Stimulated activated CD8-positive, alpha-beta memory T cell treated with anti-CD3 and anti-CD28 coated beads, Interleukin-7, amount 100 ng/mL, for 24 hours (primary cell): ENCODE results near the gene ADGRL3.

Experiments
- DNase-seq: peaks from one replicate; pipeline ENCODE4 v3.0.0-alpha.2; 2020; ENCODE audit warnings: low read depth

The ADGRL3 gene

GRCh38 chr4:61553557-61554125 lies 353.5 kb downstream of the ADGRL3 start:
- no peak for DNase-seq

GRCh38 chr4:61555789-61556188 lies 355.7 kb downstream of the ADGRL3 start:
- no peak for DNase-seq

- no peak for DNase-seq
These were observed 356.2 kb downstream of the ADGRL3 start for GRCh38 chr4:61556277-61556676.

GRCh38 chr4:61559396-61559795 lies 359.3 kb downstream of the ADGRL3 start:
- no peak for DNase-seq

- DNase-seq = no peak
These were observed 360.9 kb downstream of the ADGRL3 start for GRCh38 chr4:61561028-61561427.

- no peak for DNase-seq
These were observed 371.8 kb downstream of the ADGRL3 start for GRCh38 chr4:61571761-61572559.

GRCh38 chr4:61575796-61576195 lies 375.7 kb downstream of the ADGRL3 start:
- no peak for DNase-seq

- no peak for DNase-seq
These were observed 379.7 kb downstream of the ADGRL3 start for GRCh38 chr4:61579786-61580185.

GRCh38 chr4:61580721-61581377 lies 380.7 kb downstream of the ADGRL3 start:
- DNase-seq = no peak

- DNase-seq = no peak
These were observed 383.6 kb downstream of the ADGRL3 start for GRCh38 chr4:61583696-61584095.

- DNase-seq = no peak
These were observed 388.7 kb downstream of the ADGRL3 start for GRCh38 chr4:61588621-61589402.

GRCh38 chr4:61590881-61591280 lies 390.8 kb downstream of the ADGRL3 start:
- DNase-seq = no peak

GRCh38 chr4:61596606-61597340 lies 396.6 kb downstream of the ADGRL3 start:
- no peak for DNase-seq

- DNase-seq = no peak
These were observed 403.0 kb downstream of the ADGRL3 start for GRCh38 chr4:61603086-61603485.

GRCh38 chr4:61604054-61604453 lies 403.9 kb downstream of the ADGRL3 start:
- DNase-seq = no peak

- no peak for DNase-seq
These were observed 405.9 kb downstream of the ADGRL3 start for GRCh38 chr4:61605984-61606383.

GRCh38 chr4:61614231-61614630 lies 414.1 kb downstream of the ADGRL3 start:
- DNase-seq = no peak

GRCh38 chr4:61619528-61619927 lies 419.4 kb downstream of the ADGRL3 start:
- DNase-seq = no peak

- no peak for DNase-seq
These were observed 428.2 kb downstream of the ADGRL3 start for GRCh38 chr4:61628282-61628681.

- no peak for DNase-seq
These were observed 428.6 kb downstream of the ADGRL3 start for GRCh38 chr4:61628727-61629126.

GRCh38 chr4:61630548-61630947 lies 430.4 kb downstream of the ADGRL3 start:
- DNase-seq = no peak

GRCh38 chr4:61638591-61638990 lies 438.5 kb downstream of the ADGRL3 start:
- no peak for DNase-seq
